GM21737 (cell line): Measurements from ENCODE around the gene MGAT4A.

Experiments used
- ATAC-seq: cut with Tn5 transposase; IDR thresholded peaks from one replicate; pipeline ENCODE4 v1.9.1; 2021; ENCODE audit warnings: mild to moderate bottlenecking, moderate library complexity; ENCODE audit not compliant: unreplicated experiment

MGAT4A gene

DNA sequence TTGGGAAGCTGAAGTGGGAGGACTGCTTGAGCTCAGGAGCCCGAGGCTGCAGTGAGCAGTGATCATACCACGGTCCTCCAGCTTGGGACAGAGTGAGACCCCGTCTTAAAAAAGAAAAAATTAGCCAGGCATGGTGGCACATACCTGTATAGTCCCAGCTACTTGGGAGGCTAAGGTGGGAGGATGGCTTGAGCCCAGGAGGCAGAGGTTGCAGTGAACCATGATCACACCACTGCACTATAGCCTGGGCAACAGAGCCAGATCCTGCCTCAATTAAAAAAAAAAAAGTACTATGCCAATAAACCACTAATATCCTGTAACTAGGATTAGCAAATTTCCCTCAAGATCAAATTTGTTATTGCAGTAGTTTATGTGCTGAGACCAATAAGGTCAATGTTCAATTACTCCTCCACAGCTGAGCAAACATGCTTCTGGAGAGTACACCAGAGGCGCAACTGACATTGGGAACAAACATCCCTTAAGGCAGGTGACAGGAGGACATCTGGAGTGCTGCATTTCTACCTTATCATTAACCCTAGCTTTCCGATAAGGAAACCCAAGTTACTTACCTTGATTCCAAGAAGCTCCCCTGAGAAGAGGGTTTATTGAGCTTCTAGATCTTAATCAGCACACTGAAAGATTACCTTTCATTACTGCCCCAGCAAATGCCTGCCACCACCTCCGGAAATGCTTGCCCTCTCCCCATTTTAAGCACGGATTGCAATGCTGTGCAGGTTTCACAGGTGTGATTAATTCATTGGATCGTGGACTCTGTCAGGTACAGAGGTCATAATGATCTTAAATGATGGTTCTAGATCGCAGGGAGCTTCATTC, 26.2 kb downstream of the MGAT4A start:
- no peak for ATAC-seq

DNA sequence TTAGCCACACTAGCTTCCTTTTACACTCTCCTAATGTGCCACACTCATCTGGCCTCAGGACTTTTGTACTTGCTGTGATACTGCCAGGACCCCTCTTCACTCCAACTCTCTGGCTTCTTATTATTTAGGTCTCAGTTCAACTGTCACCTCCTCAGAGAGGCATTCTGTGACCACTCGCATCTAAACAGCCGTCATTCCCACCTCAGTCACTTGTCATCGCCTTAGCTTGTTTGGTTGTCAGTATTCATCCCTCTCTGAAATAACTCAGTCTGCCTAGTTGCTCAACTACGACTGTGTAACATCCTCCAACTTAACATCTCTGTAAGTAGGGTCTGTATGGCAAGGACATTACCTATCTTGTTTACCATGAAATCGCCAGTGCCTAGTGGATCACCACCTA, 27.2 kb downstream of the MGAT4A start:
- no peak for ATAC-seq

DNA sequence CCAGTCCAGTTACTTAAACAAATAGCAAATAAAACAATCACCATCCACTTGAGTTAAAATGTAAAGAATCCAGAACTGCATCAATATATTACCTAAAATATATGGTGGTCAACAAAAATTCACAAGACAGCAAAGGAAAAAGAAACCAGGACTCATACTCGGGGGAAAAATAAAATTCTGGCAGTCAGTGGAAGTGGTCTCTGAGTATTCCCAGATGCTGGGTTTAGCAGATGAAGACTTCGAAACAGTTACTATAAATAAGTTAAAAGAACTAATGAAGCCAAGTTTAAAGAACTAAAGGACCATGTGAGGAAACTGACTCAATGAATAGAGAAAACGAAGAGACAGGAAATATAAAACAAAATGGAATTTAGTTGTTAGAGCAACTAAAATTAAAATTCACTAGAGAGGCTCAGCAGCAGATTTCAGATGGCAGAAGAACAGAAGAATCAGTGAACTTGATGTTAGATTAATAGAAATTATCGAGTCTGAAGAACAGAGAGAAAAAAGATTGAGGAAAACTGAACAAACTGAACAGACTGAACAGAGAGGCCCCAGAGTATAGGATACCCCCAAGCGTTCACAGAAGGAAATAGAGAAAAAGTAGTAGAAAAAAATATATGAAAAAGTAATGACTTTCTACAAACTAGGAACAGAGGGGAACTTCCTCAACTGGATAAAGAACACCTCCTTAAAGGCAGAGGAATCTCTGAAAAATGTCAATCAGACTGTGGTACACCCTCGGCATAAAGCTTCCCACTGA, 27.9 kb downstream of the MGAT4A start:
- no peak for ATAC-seq

DNA sequence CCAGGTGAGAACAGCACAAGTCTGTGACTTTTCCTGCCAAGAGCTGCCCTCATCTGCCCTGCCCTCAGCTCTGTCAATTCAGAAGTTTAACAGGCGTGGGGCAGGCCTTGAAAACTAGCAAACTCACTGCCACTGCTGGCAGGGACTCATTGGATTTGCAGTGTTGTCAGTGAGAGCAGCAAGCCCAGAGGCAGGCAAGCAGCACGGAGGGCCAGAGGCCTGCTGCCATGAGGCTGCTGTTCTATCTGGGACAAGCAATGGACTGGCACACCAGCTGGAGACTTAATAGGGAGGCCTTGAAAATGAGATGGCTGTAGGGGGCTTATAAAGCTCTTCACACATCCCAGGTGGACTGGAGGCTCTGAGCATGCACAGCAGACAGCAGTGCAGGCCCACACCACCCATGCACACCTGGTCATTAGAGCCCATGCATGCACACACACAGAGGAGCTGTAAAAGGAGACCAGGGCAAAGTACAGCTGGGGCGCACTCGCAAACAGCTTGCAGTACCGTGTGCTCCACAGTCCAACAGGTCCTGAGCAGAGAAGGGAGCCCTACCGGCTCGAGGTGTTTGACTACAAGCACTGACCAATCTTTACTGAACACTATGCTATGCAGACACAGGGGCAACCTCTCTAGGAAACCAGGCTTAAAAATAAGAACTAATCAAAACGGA, 28.7 kb downstream of the MGAT4A start:
- ATAC-seq, result no peak

DNA sequence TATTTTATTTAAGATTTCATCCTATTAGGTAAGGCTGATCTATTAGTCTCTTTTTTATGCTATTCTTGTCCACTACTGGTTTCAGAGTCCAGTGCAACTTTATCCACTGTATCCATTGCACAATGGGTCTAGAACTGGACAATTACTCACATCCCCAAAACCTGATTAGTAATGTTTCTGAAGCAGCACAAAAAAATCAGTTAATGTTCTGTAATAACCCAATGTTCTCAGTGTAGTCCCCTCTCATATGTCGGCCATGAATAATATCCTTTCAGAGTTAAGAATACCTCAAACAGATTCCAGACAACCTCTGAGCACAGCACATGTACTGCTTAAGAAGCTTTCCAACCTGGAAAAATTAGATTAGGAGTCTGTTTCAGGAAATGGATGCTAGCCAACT, 29.7 kb downstream of the MGAT4A start:
- no peak for ATAC-seq

DNA sequence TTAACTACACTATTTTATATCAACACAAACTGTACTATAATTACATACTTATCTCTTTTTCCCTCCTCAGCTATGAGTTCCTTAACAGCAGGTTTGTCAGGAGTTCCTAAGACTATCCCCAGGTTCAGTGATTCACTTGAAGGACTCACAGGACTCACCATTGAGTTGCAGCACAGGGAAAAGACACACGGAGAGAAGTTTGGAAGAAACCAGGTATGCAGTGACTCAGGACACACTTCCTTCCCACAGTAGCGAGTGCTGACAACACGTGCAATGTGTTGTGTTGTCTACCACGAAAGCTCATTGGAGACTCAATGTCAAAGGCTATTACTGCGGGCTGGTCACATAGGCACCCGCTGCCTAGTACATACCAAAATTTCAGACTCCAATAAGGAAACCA, 32.0 kb downstream of the MGAT4A start:
- no peak for ATAC-seq

DNA sequence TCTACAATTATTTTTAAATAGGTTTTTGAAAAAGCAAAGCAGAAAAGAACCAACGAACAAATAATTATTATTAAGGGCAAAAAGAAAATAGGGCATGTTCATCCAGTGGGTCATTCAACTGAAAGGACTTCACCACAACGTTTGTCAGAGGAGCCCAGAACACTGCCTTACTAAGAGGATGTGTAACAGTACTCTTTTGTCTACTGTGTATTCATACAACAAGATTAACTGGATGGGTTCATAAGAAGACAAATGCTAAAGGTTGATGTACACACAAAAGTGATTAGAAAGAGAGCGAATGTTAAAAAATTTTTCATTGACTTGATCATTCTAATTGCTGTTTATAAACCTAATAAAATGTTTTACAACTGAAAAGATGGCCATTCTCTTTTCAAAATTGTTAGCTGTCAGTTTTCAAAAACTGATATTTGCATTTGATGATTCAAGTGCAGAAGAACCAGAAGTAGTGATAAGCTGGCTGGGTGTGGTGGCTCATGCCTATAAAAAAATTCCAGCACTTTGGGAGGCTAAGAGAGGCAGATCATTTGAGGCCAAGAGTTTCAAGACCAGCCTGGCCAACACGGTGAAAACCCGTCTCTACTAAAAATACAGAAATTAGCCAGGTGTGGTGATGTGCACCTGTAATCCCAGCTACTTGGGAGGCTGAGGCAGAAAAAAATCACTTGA, 33.1 kb downstream of the MGAT4A start:
- no peak for ATAC-seq

DNA sequence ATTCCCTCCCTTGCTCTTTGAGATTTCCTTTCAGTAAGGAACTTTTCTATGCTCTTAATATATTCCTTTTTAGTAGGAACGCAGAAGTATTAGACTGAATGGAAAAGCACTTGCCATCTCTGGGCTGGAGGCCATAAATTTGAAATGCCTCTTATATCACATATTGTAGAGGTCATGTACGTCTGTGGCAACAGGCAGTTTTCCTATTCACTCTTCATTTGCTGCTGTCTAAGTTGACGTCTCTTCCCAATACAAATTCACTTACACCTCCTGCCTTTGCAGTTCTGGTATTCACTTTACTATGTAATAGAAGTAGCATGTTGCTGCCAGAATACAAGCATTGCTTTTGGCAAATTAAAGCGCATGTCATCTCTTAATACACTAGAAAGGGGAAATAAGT, 34.7 kb downstream of the MGAT4A start:
- no peak for ATAC-seq

DNA sequence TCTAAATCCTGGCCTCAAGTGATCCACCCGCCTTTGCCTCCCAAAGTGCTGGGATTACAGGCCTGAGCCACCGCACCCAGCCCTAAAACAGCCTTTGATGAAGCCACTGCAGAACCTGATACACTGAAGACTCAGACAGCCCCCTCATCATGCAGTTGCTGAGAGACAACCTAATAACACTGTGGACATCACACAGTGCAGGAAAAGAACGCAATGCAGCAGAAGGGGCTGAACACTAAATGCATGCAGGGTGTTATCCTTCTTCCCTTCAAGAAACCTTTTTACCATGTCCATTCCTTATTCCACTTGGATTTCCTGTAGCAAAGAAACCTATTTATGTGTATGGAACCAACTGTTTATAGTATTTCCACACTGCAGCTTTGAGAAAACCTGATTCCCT, 35.7 kb downstream of the MGAT4A start:
- ATAC-seq, result no peak

DNA sequence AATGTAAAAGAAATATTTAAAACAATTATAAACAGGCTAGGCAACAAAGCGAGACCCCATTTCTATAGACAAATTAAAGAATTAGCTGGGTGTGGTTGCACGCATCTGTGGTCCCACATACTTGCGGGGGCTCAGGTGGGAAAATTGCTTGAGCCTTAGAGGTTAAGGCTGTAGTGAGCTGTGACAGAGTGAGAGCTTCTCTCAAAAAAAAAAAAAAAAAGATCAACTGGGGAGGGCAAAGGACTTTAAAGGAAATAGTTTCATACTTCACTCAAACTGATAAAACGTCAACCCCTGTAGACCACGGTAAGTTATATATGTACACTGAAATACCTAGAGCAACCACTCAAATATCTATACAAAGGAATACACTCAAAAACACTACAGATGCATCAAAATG, 37.5 kb downstream of the MGAT4A start:
- ATAC-seq, result no peak

DNA sequence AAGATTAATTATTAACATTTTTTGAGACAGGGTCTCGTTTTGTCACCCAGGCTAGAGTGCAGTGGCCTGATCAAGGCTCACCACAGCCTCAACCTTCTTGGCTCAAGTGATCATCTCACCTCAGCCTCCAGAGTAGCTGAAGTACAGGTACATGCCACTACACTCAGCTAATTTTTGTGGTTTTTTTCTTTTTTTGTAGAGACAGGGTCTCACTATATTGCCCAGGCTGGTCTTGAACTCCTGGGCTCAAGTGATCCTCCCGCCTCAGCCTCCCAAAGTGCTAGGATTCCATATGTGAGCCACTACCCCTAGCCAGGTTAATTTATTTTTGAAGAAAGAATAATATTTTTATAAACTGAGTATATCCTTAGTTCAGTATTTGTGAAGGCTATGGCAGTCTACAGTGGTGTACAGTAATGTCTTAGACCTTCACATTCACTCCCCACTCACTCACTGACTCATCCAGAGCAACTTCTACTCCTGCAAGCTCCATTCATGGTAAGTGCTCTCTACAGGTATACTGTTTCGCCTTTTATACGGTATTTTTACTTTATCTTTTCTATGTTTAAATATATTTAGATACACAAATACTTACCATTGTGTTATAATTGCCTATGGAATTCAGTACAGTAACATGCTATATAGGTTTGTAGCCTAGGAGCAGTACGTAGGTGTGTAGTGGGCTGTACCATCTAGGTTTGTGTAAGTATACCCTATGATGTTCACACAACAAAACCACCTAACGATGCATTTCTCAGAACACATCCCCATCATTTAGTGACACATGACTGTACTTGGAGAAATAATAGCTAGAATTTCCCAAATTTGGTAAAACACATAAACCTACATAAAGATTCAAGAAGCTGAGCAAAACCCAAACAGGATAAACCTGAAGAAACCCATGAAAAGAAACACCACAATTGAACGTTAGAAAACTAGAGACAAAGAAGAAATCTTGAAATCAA, 38.6 kb downstream of the MGAT4A start:
- ATAC-seq, result no peak

DNA sequence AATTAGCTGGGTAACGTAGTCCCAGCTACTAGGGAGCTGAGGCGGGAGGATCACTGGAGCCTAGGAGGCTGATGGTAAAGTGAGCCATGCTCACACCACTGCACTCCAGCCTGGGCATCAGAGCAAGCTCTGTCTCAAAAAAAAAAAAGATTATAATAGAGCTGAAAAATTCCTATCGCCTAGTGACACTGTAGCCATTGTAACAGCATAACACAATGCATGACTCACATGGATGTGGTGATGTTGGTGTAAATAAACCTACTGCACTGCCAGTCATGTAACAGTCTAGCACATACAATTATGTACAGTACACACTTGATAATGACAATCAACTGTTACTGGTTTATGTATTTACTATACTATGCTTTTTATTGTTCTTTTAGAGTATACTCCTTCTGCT, 39.6 kb downstream of the MGAT4A start:
- no peak for ATAC-seq

DNA sequence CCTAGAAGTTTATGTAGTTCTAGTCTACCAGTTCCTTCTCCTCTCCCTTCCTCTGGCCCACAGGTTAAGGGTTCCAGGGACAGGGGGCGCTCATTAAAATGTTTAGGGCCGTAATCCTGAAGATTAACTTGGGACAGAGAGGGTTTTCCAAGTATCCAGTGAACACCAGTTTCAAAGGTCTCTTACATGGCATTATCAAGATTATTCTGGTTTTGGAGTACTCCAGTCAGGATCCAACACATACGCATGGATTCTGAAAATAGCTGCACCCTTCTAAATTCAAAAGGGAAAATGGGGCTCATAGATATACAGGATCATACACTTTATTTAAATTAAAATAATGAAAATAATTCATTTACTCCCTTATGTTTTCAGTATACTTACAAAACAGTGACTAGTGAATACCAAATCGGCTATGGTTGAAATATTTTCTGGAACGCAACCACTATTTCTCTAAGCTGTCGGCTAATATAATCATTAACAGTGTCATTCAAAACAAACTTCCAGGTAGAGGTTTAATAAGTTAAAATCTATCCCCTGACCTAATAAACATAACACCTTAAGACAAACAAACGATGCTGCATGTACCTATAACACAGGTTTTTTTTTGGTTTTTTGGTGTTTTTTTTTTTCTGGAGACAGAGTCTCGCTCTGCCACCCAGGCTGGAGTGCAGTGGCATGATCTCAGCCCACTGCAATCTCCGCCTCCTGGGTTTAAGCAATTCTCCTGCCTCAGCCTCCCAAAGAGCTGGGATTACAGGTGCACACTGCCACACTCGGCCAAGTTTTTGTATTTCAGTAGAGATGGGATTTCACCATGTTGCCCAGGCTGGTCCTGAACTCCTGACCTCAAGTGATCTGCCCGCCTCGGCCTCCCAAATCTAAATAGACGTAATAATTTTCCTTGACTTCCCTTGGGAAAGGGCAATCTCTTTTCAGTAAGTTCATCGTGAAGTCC, 44.7 kb downstream of the MGAT4A start:
- ATAC-seq, result no peak

DNA sequence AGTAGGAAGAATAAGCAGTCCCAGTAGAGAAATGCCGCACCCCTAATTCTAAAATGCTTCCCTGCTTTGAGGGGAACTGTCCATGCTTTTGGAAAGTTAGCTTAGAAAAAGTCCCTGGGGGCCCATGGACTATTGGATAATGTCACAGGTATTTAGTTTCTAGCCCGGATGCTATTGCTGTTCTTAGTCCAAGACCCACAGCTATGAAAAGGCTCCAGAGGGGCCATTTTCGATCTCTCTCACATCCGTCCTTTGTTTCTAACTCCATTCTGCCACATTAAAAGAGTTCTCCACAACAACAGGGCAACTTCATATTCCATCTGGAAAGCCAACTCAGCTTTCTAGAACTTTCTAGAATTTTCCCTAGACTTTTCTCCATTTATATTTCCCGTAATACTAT, 47.2 kb downstream of the MGAT4A start:
- ATAC-seq, result no peak

DNA sequence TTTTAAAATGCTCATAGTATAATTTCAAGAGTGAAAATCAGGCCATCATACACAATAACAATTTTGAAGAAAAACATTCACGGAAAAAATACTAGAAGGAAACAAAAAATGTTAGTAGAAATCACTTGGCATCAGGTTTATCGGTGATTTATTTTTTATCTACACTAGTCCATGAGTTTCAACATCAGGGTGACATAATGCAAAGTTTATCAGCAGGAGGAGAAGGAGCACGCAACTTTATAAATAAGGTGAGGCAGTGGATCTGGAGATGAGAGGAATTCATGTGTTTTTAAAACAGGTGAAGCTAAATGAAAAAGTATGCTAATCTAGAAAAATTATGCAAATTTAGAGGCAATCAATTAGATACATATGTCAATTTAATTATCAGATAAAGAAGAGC, 54.2 kb downstream of the MGAT4A start:
- no peak for ATAC-seq

DNA sequence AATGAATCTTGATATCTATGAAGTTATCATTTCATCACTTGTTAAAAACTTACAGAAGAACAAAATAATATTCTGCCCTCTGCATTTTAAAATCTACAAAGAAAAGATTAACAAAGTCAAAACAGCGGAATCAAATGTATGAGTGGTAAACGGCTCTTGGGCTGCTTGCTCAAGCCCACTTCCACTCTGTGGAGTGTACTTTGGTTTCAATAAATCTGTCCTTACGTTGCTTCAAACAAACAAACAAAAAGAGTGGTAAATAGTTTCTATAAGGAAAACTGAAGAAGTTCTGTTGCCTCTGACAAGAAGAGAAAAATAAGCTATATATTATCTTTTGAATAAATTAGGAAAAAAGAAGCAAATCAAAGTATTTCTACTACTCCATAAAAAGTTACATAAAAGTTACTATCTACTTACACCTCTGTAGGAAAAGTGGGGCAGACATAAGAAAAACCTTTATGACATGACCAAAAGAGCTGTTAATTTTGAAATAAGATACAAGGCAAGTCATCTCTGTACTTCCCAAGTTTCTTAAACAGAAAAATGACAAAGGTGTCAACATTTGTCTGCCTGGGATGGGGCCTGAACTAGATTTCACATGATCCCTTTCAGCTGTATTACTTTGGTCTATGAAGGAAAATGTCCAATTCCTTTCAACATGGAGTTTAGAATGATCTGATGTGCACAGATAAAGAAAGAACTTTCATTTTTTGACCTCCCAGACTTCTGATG, 56.5 kb downstream of the MGAT4A start:
- no peak for ATAC-seq

DNA sequence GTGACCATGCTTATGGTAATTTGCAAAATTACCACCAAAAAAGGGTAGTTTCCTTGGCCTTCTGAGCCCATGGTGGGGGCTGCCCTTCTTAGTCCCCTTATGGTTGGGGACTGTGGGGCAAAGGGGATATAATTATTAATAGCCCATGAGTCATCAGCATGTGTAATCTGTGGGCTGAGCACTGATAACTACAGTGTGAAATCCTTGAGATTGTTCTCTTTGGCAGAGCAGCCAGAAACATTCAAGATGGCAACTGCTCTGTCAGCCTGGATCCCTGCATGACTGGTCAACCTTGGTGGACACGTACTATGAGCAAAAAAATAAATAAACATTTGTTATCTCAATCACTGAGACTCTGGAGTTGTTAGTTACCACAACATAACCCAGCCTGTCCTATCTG, 61.3 kb downstream of the MGAT4A start:
- ATAC-seq, result no peak

DNA sequence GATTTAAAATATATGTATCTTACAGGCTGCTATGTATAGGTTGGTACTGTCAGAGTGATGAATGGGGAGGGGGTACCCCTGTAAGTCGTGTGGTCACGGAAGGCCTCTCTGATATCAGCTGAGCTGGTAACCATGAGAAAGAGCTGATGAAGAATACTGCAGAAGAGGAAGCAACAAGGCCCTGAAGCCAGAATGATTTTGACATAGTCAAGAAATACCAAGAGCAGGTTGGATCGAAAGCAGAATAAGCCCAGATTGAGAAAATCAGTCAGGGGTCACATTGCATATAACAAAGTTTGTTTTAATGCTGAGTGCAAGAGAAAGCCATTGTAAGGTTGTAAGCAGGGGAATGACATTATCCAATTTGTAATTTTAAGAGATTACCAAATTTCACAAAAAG, 65.3 kb downstream of the MGAT4A start:
- ATAC-seq, result no peak
